ENCODE data around the gene PTH1R.

- TF ChIP-seq ARNT (IDR thresholded peaks at IDR 0.05) (no peak), SP1 (IDR thresholded peaks at IDR 0.05) (no peak), FOXK2 (IDR thresholded peaks at IDR 0.05) (no peak), BHLHE40 (IDR thresholded peaks at IDR 0.05; ENCODE audit: borderline replicate concordance) (no peak), SUZ12 (IDR thresholded peaks at IDR 0.05) (no peak), TARDBP (IDR thresholded peaks at IDR 0.05) (no peak), FOXA1 (IDR thresholded peaks at IDR 0.05) (no peak), ZNF384 (IDR thresholded peaks at IDR 0.05) (no peak)
Observed at GRCh38 chr3:46889381-46890110, 12.0 kb downstream of the PTH1R start.
